Osteoblast (primary cell): ENCODE data around the gene CXXC1. TPM values are rescaled to one million over a fixed set of nuclear protein-coding genes. Genes with fewer than 3 reads are reported as not detected.

Experiments used
- DNase-seq: peaks from one replicate; pipeline ENCODE4 v3.0.0; 2011; ENCODE audit warnings: low spot score, mixed read lengths; ENCODE audit not compliant: insufficient read length; ENCODE audit errors: missing footprints
- H2AFZ ChIP-seq: 2 replicates; pipeline ENCODE4 v1.6.0; 2011; ENCODE audit warnings: mild to moderate bottlenecking, low read length
- H3K27ac ChIP-seq: 2 replicates; pipeline ENCODE4 v1.5.1; 2011; ENCODE audit warnings: mild to moderate bottlenecking, low read depth, low read length, moderate library complexity
- H3K27me3 ChIP-seq: 2 replicates; pipeline ENCODE4 v1.6.0; 2012; ENCODE audit warnings: mild to moderate bottlenecking, control low read depth, inconsistent platforms, low read length, moderate library complexity; ENCODE audit not compliant: insufficient read depth
- H3K36me3 ChIP-seq: 2 replicates; pipeline ENCODE4 v1.5.1; 2011; ENCODE audit warnings: mild to moderate bottlenecking, low read length, control low read depth, moderate library complexity; ENCODE audit not compliant: insufficient read depth
- H3K4me1 ChIP-seq: 2 replicates; pipeline ENCODE4 v1.5.1; 2011; ENCODE audit warnings: mild to moderate bottlenecking, low read length, control low read depth, moderate library complexity; ENCODE audit not compliant: insufficient read depth
- H3K4me2 ChIP-seq: 2 replicates; pipeline ENCODE4 v1.6.0; 2011; ENCODE audit warnings: mild to moderate bottlenecking, low read length; ENCODE audit not compliant: insufficient read depth
- H3K4me3 ChIP-seq: fragments of 200-600 bp; sonication (generic); 3 replicates; pipeline ENCODE4 v1.5.1; 2012; ENCODE audit warnings: mild to moderate bottlenecking, low read length, inconsistent platforms; ENCODE audit not compliant: insufficient read depth
- H3K79me2 ChIP-seq: 2 replicates; pipeline ENCODE4 v1.6.0; 2012; ENCODE audit warnings: mild to moderate bottlenecking, low read length, control low read depth, inconsistent platforms; ENCODE audit not compliant: insufficient read depth
- H3K9me3 ChIP-seq: 2 replicates; pipeline ENCODE4 v1.5.1; 2011; ENCODE audit warnings: low read depth, low read length, control low read depth
- H4K20me1 ChIP-seq: 2 replicates; pipeline ENCODE4 v1.6.0; 2012; ENCODE audit warnings: mild to moderate bottlenecking, low read length, control low read depth; ENCODE audit not compliant: insufficient read depth
- CTCF ChIP-seq: IDR thresholded peaks from 2 replicates; pipeline ENCODE4 v1.5.1; 2011; ENCODE audit warnings: mild to moderate bottlenecking, low read depth, low read length, moderate library complexity; ENCODE audit errors: extremely low read depth
- total RNA-seq: library from RNA; depleted of rRNA; stranded (reverse); fragments of >200 nt; gene quantifications from 2 replicates; pipeline ENCODE4 v1.2.3, GENCODE V29; 2012

CXXC1 gene
- total RNA-seq, 1 donor: 33.3 TPM

GRCh38 chr18:50287028-50287440 lies 458 bp downstream of the CXXC1 start:
- Histone ChIP-seq H3K79me2 (peaks cover 18% of the 10 kb centered on the region), H3K9me3 (no peaks in the 10 kb centered on the region), H3K27ac (peak overlapping the region; percentile 50)

GRCh38 chr18:50286391-50287027 lies 983 bp downstream of the CXXC1 start:
- no peaks in the 10 kb centered on the region for H4K20me1 ChIP-seq

More at GRCh38 chr18:50287028-50287440, 458 bp downstream of the CXXC1 start:
- Histone ChIP-seq H3K27me3 (peaks cover 6% of the 10 kb centered on the region), H3K4me2 (peak overlapping the region; percentile 99), H3K4me1 (peaks cover 5% of the 10 kb centered on the region), H4K20me1 (no peaks in the 10 kb centered on the region), H3K4me3 (peak overlapping the region; percentile 97), H2AFZ (peak overlapping the region; percentile 100), H3K36me3 (peaks cover 26% of the 10 kb centered on the region)
- no peak for TF ChIP-seq CTCF
- DNase-seq: no peak

GRCh38 chr18:50285631-50286321 lies 1.7 kb downstream of the CXXC1 start:
- no peak for DNase-seq
- H3K4me3 ChIP-seq: no peak overlapping the region
- H4K20me1 ChIP-seq: no peaks in the 10 kb centered on the region
- no peak overlapping the region for H2AFZ ChIP-seq
- no peak for TF ChIP-seq CTCF
- peaks cover under 1% of the 10 kb centered on the region for H3K27me3 ChIP-seq
- H3K9me3 ChIP-seq: no peaks in the 10 kb centered on the region
- H3K79me2 ChIP-seq: peaks cover 27% of the 10 kb centered on the region
- peak overlapping the region; percentile 99 for H3K4me2 ChIP-seq
- H3K27ac ChIP-seq: peak overlapping the region; percentile 8
- H3K4me1 ChIP-seq: peaks cover 8% of the 10 kb centered on the region
- H3K36me3 ChIP-seq: peaks cover 26% of the 10 kb centered on the region

More at GRCh38 chr18:50286391-50287027, 983 bp downstream of the CXXC1 start:
- DNase-seq: peak; percentile 88
- peak overlapping the region; percentile 50 for H3K27ac ChIP-seq
- no peak for TF ChIP-seq CTCF
- no peaks in the 10 kb centered on the region for H3K9me3 ChIP-seq
- H3K79me2 ChIP-seq: peaks cover 22% of the 10 kb centered on the region
- H3K27me3 ChIP-seq: peaks cover 6% of the 10 kb centered on the region
- peak overlapping the region; percentile 100 for H2AFZ ChIP-seq
- H3K36me3 ChIP-seq: peaks cover 26% of the 10 kb centered on the region
- H3K4me3 ChIP-seq: peak overlapping the region; percentile 97
- peak overlapping the region; percentile 99 for H3K4me2 ChIP-seq
- peaks cover 8% of the 10 kb centered on the region for H3K4me1 ChIP-seq

GRCh38 chr18:50285071-50285470 lies 2.4 kb downstream of the CXXC1 start:
- H3K79me2 ChIP-seq: peaks cover 34% of the 10 kb centered on the region
- no peaks in the 10 kb centered on the region for H3K9me3 ChIP-seq
- no peak overlapping the region for H3K27ac ChIP-seq
- no peak for DNase-seq
- peaks cover 26% of the 10 kb centered on the region for H3K36me3 ChIP-seq
- no peak for TF ChIP-seq CTCF
- no peak overlapping the region for H3K4me2 ChIP-seq
- no peaks in the 10 kb centered on the region for H3K27me3 ChIP-seq
- peaks cover 5% of the 10 kb centered on the region for H4K20me1 ChIP-seq
- no peak overlapping the region for H2AFZ ChIP-seq
- H3K4me1 ChIP-seq: peaks cover 14% of the 10 kb centered on the region
- H3K4me3 ChIP-seq: no peak overlapping the region
